ENCODE results near the gene POMT2. TPM values are rescaled to one million over a fixed set of nuclear protein-coding genes. Genes with fewer than 3 reads are reported as not detected.

The POMT2 gene
- total RNA-seq, 1 experiment from 2014 or later = 24.0 TPM

GRCh38 chr14:77276295-77276935 lies 44.3 kb downstream of the POMT2 start:
- Histone ChIP-seq H3K9me2 (replicated peaks; ENCODE audit: insufficient read depth, low read length) (no peaks in the 10 kb centered on the region), H4K20me1 (ENCODE audit: insufficient read depth, low read depth, low read length) (no peaks in the 10 kb centered on the region), H2AFZ (ENCODE audit: low read length) (no peak overlapping the region), H3K4me1 (ENCODE audit: low read length) (peaks cover 14% of the 10 kb centered on the region), H3K27me3 (ENCODE audit: low read length) (no peaks in the 10 kb centered on the region), H3K27ac (ENCODE audit: low read length) (no peak overlapping the region), H3K4me2 (ENCODE audit: low read depth, low read length, poor library complexity, severe bottlenecking) (no peak overlapping the region), H3K36me3 (ENCODE audit: insufficient read depth, low read length) (no peaks in the 10 kb centered on the region), H3K9ac (ENCODE audit: low read length) (no peak overlapping the region), H3K9me3 (ENCODE audit: low read length) (no peaks in the 10 kb centered on the region), H3K4me3 (ENCODE audit: low read length) (no peak overlapping the region), H3K79me2 (ENCODE audit: low read length) (no peaks in the 10 kb centered on the region)
- DNase-seq = no peak

GRCh38 chr14:77275601-77276017 lies 45.1 kb downstream of the POMT2 start:
- Histone ChIP-seq H3K9me3 (ENCODE audit: low read length) (no peaks in the 10 kb centered on the region), H3K9ac (ENCODE audit: low read length) (no peak overlapping the region), H3K27me3 (ENCODE audit: low read length) (no peaks in the 10 kb centered on the region), H3K36me3 (ENCODE audit: insufficient read depth, low read length) (no peaks in the 10 kb centered on the region), H4K20me1 (ENCODE audit: insufficient read depth, low read depth, low read length) (no peaks in the 10 kb centered on the region), H3K4me2 (ENCODE audit: low read depth, low read length, poor library complexity, severe bottlenecking) (no peak overlapping the region), H3K4me1 (ENCODE audit: low read length) (peaks cover 14% of the 10 kb centered on the region), H3K27ac (ENCODE audit: low read length) (no peak overlapping the region), H2AFZ (ENCODE audit: low read length) (no peak overlapping the region), H3K4me3 (ENCODE audit: low read length) (no peak overlapping the region), H3K9me2 (replicated peaks; ENCODE audit: insufficient read depth, low read length) (no peaks in the 10 kb centered on the region), H3K79me2 (ENCODE audit: low read length) (no peaks in the 10 kb centered on the region)
- DNase-seq = no peak

GRCh38 chr14:77275041-77275580 lies 45.6 kb downstream of the POMT2 start:
- H3K27ac ChIP-seq (ENCODE audit: low read length) = no peak overlapping the region
- H3K9me2 ChIP-seq (replicated peaks; ENCODE audit: insufficient read depth, low read length) = no peaks in the 10 kb centered on the region
- no peaks in the 10 kb centered on the region for H4K20me1 ChIP-seq (ENCODE audit: insufficient read depth, low read depth, low read length)
- no peaks in the 10 kb centered on the region for H3K9me3 ChIP-seq (ENCODE audit: low read length)
- peaks cover 14% of the 10 kb centered on the region for H3K4me1 ChIP-seq (ENCODE audit: low read length)
- no peak for DNase-seq
- no peak overlapping the region for H2AFZ ChIP-seq (ENCODE audit: low read length)
- no peak overlapping the region for H3K4me3 ChIP-seq (ENCODE audit: low read length)
- H3K36me3 ChIP-seq (ENCODE audit: insufficient read depth, low read length) = no peaks in the 10 kb centered on the region
- H3K27me3 ChIP-seq (ENCODE audit: low read length) = no peaks in the 10 kb centered on the region
- H3K9ac ChIP-seq (ENCODE audit: low read length) = no peak overlapping the region
- no peaks in the 10 kb centered on the region for H3K79me2 ChIP-seq (ENCODE audit: low read length)
- H3K4me2 ChIP-seq (ENCODE audit: low read depth, low read length, poor library complexity, severe bottlenecking) = no peak overlapping the region

GRCh38 chr14:77273796-77274195 lies 46.9 kb downstream of the POMT2 start:
- H3K27ac ChIP-seq (ENCODE audit: low read length) = no peak overlapping the region
- no peaks in the 10 kb centered on the region for H3K9me2 ChIP-seq (replicated peaks; ENCODE audit: insufficient read depth, low read length)
- H3K27me3 ChIP-seq (ENCODE audit: low read length) = no peaks in the 10 kb centered on the region
- no peaks in the 10 kb centered on the region for H4K20me1 ChIP-seq (ENCODE audit: insufficient read depth, low read depth, low read length)
- no peak overlapping the region for H3K4me2 ChIP-seq (ENCODE audit: low read depth, low read length, poor library complexity, severe bottlenecking)
- no peaks in the 10 kb centered on the region for H3K9me3 ChIP-seq (ENCODE audit: low read length)
- no peak overlapping the region for H3K4me3 ChIP-seq (ENCODE audit: low read length)
- no peak for DNase-seq
- no peaks in the 10 kb centered on the region for H3K36me3 ChIP-seq (ENCODE audit: insufficient read depth, low read length)
- H2AFZ ChIP-seq (ENCODE audit: low read length) = no peak overlapping the region
- H3K79me2 ChIP-seq (ENCODE audit: low read length) = no peaks in the 10 kb centered on the region
- no peak overlapping the region for H3K9ac ChIP-seq (ENCODE audit: low read length)
- H3K4me1 ChIP-seq (ENCODE audit: low read length) = peaks cover 14% of the 10 kb centered on the region

- Histone ChIP-seq H3K36me3 (ENCODE audit: insufficient read depth, low read length) (no peaks in the 10 kb centered on the region), H3K27me3 (ENCODE audit: low read length) (no peaks in the 10 kb centered on the region), H3K9me2 (replicated peaks; ENCODE audit: insufficient read depth, low read length) (no peaks in the 10 kb centered on the region), H3K4me3 (ENCODE audit: low read length) (no peak overlapping the region), H2AFZ (ENCODE audit: low read length) (no peak overlapping the region), H3K27ac (ENCODE audit: low read length) (no peak overlapping the region), H3K4me1 (ENCODE audit: low read length) (peaks cover 14% of the 10 kb centered on the region), H4K20me1 (ENCODE audit: insufficient read depth, low read depth, low read length) (no peaks in the 10 kb centered on the region), H3K9me3 (ENCODE audit: low read length) (peaks cover 5% of the 10 kb centered on the region), H3K9ac (ENCODE audit: low read length) (no peak overlapping the region), H3K79me2 (ENCODE audit: low read length) (no peaks in the 10 kb centered on the region), H3K4me2 (ENCODE audit: low read depth, low read length, poor library complexity, severe bottlenecking) (no peak overlapping the region)
- DNase-seq = no peak
Measured at GRCh38 chr14:77272261-77272660, 48.4 kb downstream of the POMT2 start.

GRCh38 chr14:77271113-77271710 lies 49.5 kb downstream of the POMT2 start, which contains the start of gene NGB:
Gene NGB (minus strand): TSS chr14:77271206. CDS start chr14:77270937, 269 bp downstream.
- Histone ChIP-seq H3K9me3 (ENCODE audit: low read length) (peaks cover 5% of the 10 kb centered on the region), H3K4me1 (ENCODE audit: low read length) (peaks cover 14% of the 10 kb centered on the region), H3K36me3 (ENCODE audit: insufficient read depth, low read length) (no peaks in the 10 kb centered on the region), H3K9ac (ENCODE audit: low read length) (no peak within 1 kb of the TSS), H2AFZ (ENCODE audit: low read length) (no peak within 1 kb of the TSS), H4K20me1 (ENCODE audit: insufficient read depth, low read depth, low read length) (no peaks in the 10 kb centered on the region), H3K27me3 (ENCODE audit: low read length) (no peaks in the 10 kb centered on the region), H3K27ac (ENCODE audit: low read length) (no peak within 1 kb of the TSS), H3K4me2 (ENCODE audit: low read depth, low read length, poor library complexity, severe bottlenecking) (no peak within 1 kb of the TSS), H3K79me2 (ENCODE audit: low read length) (no peaks in the 10 kb centered on the region), H3K4me3 (ENCODE audit: low read length) (no peak within 1 kb of the TSS), H3K9me2 (replicated peaks; ENCODE audit: insufficient read depth, low read length) (no peaks in the 10 kb centered on the region)
- no peak for DNase-seq

GRCh38 chr14:77270361-77271112 lies 50.1 kb downstream of the POMT2 start:
- no peak overlapping the region for H3K4me3 ChIP-seq (ENCODE audit: low read length)
- peaks cover 14% of the 10 kb centered on the region for H3K4me1 ChIP-seq (ENCODE audit: low read length)
- peaks cover 5% of the 10 kb centered on the region for H3K9me3 ChIP-seq (ENCODE audit: low read length)
- no peak overlapping the region for H3K27ac ChIP-seq (ENCODE audit: low read length)
- no peaks in the 10 kb centered on the region for H3K36me3 ChIP-seq (ENCODE audit: insufficient read depth, low read length)
- H3K27me3 ChIP-seq (ENCODE audit: low read length) = no peaks in the 10 kb centered on the region
- H3K4me2 ChIP-seq (ENCODE audit: low read depth, low read length, poor library complexity, severe bottlenecking) = no peak overlapping the region
- H3K9ac ChIP-seq (ENCODE audit: low read length) = no peak overlapping the region
- H3K9me2 ChIP-seq (replicated peaks; ENCODE audit: insufficient read depth, low read length) = no peaks in the 10 kb centered on the region
- no peak overlapping the region for H2AFZ ChIP-seq (ENCODE audit: low read length)
- no peaks in the 10 kb centered on the region for H4K20me1 ChIP-seq (ENCODE audit: insufficient read depth, low read depth, low read length)
- no peak for DNase-seq
- no peaks in the 10 kb centered on the region for H3K79me2 ChIP-seq (ENCODE audit: low read length)

- Histone ChIP-seq H3K4me3 (ENCODE audit: low read length) (no peak overlapping the region), H3K27me3 (ENCODE audit: low read length) (no peaks in the 10 kb centered on the region), H3K27ac (ENCODE audit: low read length) (no peak overlapping the region), H3K4me1 (ENCODE audit: low read length) (peaks cover 17% of the 10 kb centered on the region), H3K9me3 (ENCODE audit: low read length) (peaks cover 5% of the 10 kb centered on the region), H3K9me2 (replicated peaks; ENCODE audit: insufficient read depth, low read length) (no peaks in the 10 kb centered on the region), H3K4me2 (ENCODE audit: low read depth, low read length, poor library complexity, severe bottlenecking) (no peak overlapping the region), H4K20me1 (ENCODE audit: insufficient read depth, low read depth, low read length) (no peaks in the 10 kb centered on the region), H3K9ac (ENCODE audit: low read length) (no peak overlapping the region), H2AFZ (ENCODE audit: low read length) (no peak overlapping the region), H3K79me2 (ENCODE audit: low read length) (no peaks in the 10 kb centered on the region), H3K36me3 (ENCODE audit: insufficient read depth, low read length) (no peaks in the 10 kb centered on the region)
- DNase-seq = no peak
Measured at GRCh38 chr14:77268989-77269600, 51.6 kb downstream of the POMT2 start.
